Measurements from ENCODE around the gene ATP1B2.
"Not testable (repeated sequence)": the region's sequence is repeated elsewhere in the genome, so short reads cannot be mapped to it uniquely, and the experiment has no call there.

The ATP1B2 gene

GRCh38 chr17:7636163-7636562, 14.6 kb upstream of the ATP1B2 start:
- Histone ChIP-seq H3K4me3 (ENCODE audit: extremely low read depth, insufficient read depth, low read length, poor library complexity, severe bottlenecking) (no peak overlapping the region), H3K36me3 (ENCODE audit: control insufficient read depth, insufficient read depth, low read length) (no peaks in the 10 kb centered on the region), H3K27ac (ENCODE audit: low read depth, low read length, severe bottlenecking) (no peak overlapping the region)

DNA sequence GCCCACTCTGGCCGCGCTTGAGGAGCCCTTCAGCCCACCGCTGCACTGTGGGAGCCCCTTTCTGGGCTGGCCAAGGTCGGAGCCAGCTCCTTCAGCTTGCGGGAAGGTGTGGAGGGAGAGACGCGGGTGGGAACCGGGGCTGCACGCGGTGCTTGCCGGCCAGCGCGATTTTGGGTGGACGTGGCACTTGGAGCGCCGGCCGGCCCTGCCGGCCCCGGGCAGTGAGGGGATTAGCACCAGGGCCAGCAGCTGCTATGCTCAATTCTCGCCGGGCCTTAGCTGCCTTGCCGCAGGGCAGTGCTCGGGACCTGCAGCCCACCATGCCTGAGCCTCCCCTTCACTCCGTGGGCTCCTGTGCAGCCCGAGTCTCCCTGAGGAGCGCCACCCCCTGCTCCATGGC, 9.9 kb upstream of the ATP1B2 start:
- WGBS, 2 experiments (ENCODE audit: insufficient coverage in 2 of 2) = 92 to 98% methylated on average over 22 to 23 of the region's 26 CpGs
- Histone ChIP-seq H3K36me3 (ENCODE audit: control insufficient read depth, insufficient read depth, low read length) (no peaks in the 10 kb centered on the region), H3K27ac (ENCODE audit: low read depth, low read length, severe bottlenecking) (no peak overlapping the region), H3K9me3 (ENCODE audit: control insufficient read depth, low read length) (no peaks in the 10 kb centered on the region), H3K4me3 (ENCODE audit: extremely low read depth, insufficient read depth, low read length, poor library complexity, severe bottlenecking) (no peak overlapping the region), H3K4me1 (ENCODE audit: control insufficient read depth, insufficient read depth, low read length, poor library complexity, severe bottlenecking) (no peaks in the 10 kb centered on the region)

More at GRCh38 chr17:7636163-7636562, 14.6 kb upstream of the ATP1B2 start:
- H3K4me1 ChIP-seq (ENCODE audit: control insufficient read depth, insufficient read depth, low read length, poor library complexity, severe bottlenecking) = peaks cover 4% of the 10 kb centered on the region
- WGBS, 2 experiments (ENCODE audit: insufficient coverage in 2 of 2) = 72 to 75% methylated on average over 5 of the region's 5 CpGs
- H3K9me3 ChIP-seq (ENCODE audit: control insufficient read depth, low read length) = no peaks in the 10 kb centered on the region

DNA sequence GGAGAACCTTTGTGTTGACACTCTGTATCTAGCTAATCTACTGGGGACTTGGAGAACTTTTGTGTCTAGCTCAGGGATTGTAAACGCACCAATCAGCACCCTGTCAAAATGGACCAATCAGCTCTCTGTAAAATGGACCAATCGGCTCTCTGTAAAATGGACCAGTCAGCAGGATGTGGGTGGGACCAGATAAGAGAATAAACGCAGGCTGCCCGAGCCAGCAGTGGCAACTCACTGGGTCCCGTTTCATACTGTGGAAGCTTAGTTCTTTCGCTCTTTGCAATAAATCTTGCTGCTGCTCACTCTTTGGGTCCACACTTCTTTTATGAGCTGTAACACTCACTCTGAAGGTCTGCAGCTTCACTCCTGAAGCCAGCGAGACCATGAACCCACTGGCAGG, 9.1 kb upstream of the ATP1B2 start:
- H3K4me3 ChIP-seq (ENCODE audit: extremely low read depth, insufficient read depth, low read length, poor library complexity, severe bottlenecking); H3K4me1 ChIP-seq (ENCODE audit: control insufficient read depth, insufficient read depth, low read length, poor library complexity, severe bottlenecking); H3K9me3 ChIP-seq (ENCODE audit: control insufficient read depth, low read length); H3K27ac ChIP-seq (ENCODE audit: low read depth, low read length, severe bottlenecking); H3K36me3 ChIP-seq (ENCODE audit: control insufficient read depth, insufficient read depth, low read length): not testable (repeated sequence)
- 81 to 83% methylated on average over 7 of the region's 7 CpGs for WGBS, 2 experiments (ENCODE audit: insufficient coverage in 2 of 2)

- H3K9me3 ChIP-seq (ENCODE audit: control insufficient read depth, low read length) = no peaks in the 10 kb centered on the region
- WGBS, 2 experiments (ENCODE audit: insufficient coverage in 2 of 2) = 91 to 93% methylated on average over 4 of the region's 4 CpGs
- H3K4me1 ChIP-seq (ENCODE audit: control insufficient read depth, insufficient read depth, low read length, poor library complexity, severe bottlenecking) = no peaks in the 10 kb centered on the region
- H3K36me3 ChIP-seq (ENCODE audit: control insufficient read depth, insufficient read depth, low read length) = no peaks in the 10 kb centered on the region
- no peak overlapping the region for H3K27ac ChIP-seq (ENCODE audit: low read depth, low read length, severe bottlenecking)
- H3K4me3 ChIP-seq (ENCODE audit: extremely low read depth, insufficient read depth, low read length, poor library complexity, severe bottlenecking) = no peak overlapping the region
These were observed 6.0 kb upstream of the ATP1B2 start for GRCh38 chr17:7644775-7645174.

- Histone ChIP-seq H3K9me3 (ENCODE audit: control insufficient read depth, low read length) (no peaks in the 10 kb centered on the region), H3K27ac (ENCODE audit: low read depth, low read length, severe bottlenecking) (no peak overlapping the region), H3K36me3 (ENCODE audit: control insufficient read depth, insufficient read depth, low read length) (no peaks in the 10 kb centered on the region), H3K4me1 (ENCODE audit: control insufficient read depth, insufficient read depth, low read length, poor library complexity, severe bottlenecking) (peaks cover 6% of the 10 kb centered on the region), H3K4me3 (ENCODE audit: extremely low read depth, insufficient read depth, low read length, poor library complexity, severe bottlenecking) (no peak overlapping the region)
- WGBS, 2 experiments (ENCODE audit: insufficient coverage in 2 of 2) = 80 to 93% methylated on average over 6 to 8 of the region's 9 CpGs
These were observed 4.3 kb upstream of the ATP1B2 start for GRCh38 chr17:7646457-7646856.

GRCh38 chr17:7647018-7647417, 3.7 kb upstream of the ATP1B2 start:
- Histone ChIP-seq H3K4me1 (ENCODE audit: control insufficient read depth, insufficient read depth, low read length, poor library complexity, severe bottlenecking) (peaks cover 6% of the 10 kb centered on the region), H3K27ac (ENCODE audit: low read depth, low read length, severe bottlenecking) (no peak overlapping the region), H3K9me3 (ENCODE audit: control insufficient read depth, low read length) (no peaks in the 10 kb centered on the region), H3K4me3 (ENCODE audit: extremely low read depth, insufficient read depth, low read length, poor library complexity, severe bottlenecking) (no peak overlapping the region), H3K36me3 (ENCODE audit: control insufficient read depth, insufficient read depth, low read length) (no peaks in the 10 kb centered on the region)
- 88 to 94% methylated on average over 2 of the region's 4 CpGs for WGBS, 2 experiments (ENCODE audit: insufficient coverage in 2 of 2)

DNA sequence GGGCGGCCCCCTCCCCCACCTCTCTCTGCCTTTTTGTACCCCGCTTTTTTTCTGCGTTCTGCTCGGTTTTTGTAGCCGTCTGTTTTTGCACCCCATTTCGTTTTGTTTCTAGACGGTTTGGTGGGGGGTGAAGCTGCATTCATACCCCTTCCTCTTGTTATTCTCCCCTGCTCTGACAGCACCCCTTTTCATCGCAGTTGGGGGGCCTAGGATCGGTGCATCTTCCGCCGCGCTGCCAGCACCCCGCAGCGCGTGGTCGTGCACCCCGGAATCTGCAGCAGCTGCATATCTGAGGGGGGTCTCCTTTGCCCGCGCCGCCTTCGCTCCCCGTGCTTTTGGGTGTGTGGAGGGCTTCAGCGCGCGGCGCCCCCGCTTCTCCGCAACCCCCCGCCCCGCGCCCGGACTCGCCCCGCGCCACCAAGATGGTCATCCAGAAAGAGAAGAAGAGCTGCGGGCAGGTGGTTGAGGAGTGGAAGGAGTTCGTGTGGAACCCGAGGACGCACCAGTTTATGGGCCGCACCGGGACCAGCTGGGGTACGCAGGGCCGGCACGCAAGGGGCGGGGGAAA, 455 bp downstream of the ATP1B2 start:
- Histone ChIP-seq H3K4me1 (ENCODE audit: control insufficient read depth, insufficient read depth, low read length, poor library complexity, severe bottlenecking) (peaks cover 9% of the 10 kb centered on the region), H3K36me3 (ENCODE audit: control insufficient read depth, insufficient read depth, low read length) (peaks cover 6% of the 10 kb centered on the region), H3K9me3 (ENCODE audit: control insufficient read depth, low read length) (no peaks in the 10 kb centered on the region), H3K27ac (ENCODE audit: low read depth, low read length, severe bottlenecking) (no peak overlapping the region), H3K4me3 (ENCODE audit: extremely low read depth, insufficient read depth, low read length, poor library complexity, severe bottlenecking) (peak overlapping the region; percentile 59)
- WGBS, 2 experiments (ENCODE audit: insufficient coverage in 2 of 2) = 0 to 1% methylated on average over 19 to 25 of the region's 45 CpGs

DNA sequence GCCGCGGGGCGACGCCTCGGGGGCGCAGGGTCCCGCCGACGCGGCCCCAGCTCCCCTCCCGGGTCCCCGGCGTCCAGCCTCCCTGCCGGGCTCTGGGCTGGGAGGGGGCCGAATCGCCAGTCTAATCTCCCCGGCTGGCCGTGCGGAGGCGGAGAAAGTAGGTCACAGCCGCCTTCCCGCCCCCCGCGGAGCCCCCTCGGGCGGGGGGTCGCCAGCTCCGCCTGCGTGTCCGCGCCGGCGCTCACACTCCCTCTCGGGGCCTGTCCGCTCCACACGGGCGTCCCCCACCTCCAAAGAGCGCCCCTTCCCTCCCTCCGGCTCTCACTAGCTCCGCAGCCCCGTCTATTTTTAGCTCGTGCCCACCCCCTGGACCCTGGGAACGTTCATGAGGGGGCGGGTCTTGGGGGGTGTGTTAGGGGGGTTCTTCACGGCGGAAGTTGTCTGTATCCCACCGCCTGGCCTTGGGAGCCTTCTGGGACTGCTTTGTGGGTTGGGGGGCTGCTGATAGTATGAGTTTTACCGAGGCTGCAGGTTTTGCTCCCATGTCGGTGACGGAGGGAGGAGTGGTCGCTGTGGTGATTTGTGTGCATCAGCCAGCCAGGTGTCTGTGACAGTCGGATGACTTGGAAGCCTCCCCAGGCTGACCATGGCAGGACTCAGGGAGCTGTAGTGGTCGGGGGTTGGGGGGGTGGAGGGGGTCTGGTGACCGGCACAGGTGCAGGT, 1.1 kb downstream of the ATP1B2 start:
- no peak overlapping the region for H3K27ac ChIP-seq (ENCODE audit: low read depth, low read length, severe bottlenecking)

DNA sequence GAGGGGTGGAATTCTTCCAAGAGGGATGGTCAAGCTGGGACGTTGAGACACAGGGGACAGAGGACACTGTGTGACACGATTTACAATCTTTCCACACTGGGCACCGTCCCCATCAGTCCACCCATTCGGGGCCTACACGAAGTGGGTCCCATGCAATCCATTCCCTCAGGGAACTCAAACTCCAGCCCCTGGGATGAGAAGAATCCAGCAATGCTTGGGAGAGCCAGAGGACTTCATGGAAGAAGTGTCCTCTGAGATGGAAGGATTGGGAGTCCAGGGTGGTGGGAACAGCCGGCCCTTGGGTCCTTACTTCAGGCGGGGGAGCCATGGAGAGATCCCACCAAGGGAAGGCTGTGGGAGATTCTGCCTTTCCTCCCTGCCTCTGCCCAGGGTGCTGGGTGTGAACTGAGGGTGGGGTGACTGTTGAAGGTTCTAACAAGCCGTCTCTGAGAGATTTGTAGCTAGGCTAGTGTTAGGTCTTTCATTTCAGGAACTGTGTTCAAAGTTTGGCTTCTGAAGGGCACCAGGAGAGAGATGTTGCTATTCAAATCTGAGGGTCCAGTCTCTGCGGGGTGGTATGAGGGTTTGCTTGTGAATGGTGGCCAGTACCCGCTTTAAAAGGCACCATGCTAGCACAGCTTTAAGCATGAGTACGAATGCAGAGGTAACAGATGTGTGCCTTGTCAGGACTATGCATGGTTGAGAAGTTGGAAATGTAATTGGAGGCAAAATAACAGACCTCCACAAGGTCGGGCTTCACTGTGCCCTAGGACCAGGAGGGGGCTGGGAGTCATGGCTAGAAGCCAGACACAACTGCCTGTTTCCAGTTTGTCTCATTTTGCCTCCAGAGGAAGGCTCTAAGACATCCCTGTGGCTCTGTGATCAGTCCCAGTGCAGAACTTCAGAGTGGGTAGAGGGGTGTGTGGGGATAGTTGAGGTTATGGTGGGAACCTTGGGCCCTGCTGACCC, 1.9 kb downstream of the ATP1B2 start:
- Histone ChIP-seq H3K4me1 (ENCODE audit: control insufficient read depth, insufficient read depth, low read length, poor library complexity, severe bottlenecking) (peaks cover 15% of the 10 kb centered on the region), H3K4me3 (ENCODE audit: extremely low read depth, insufficient read depth, low read length, poor library complexity, severe bottlenecking) (no peak overlapping the region), H3K36me3 (ENCODE audit: control insufficient read depth, insufficient read depth, low read length) (peaks cover 8% of the 10 kb centered on the region), H3K27ac (ENCODE audit: low read depth, low read length, severe bottlenecking) (no peak overlapping the region), H3K9me3 (ENCODE audit: control insufficient read depth, low read length) (no peaks in the 10 kb centered on the region)
- 83 to 86% methylated on average over 6 to 7 of the region's 12 CpGs for WGBS, 2 experiments (ENCODE audit: insufficient coverage in 2 of 2)

More for the DNA sequence above, 1.1 kb downstream of the ATP1B2 start:
- H3K4me1 ChIP-seq (ENCODE audit: control insufficient read depth, insufficient read depth, low read length, poor library complexity, severe bottlenecking) = peaks cover 15% of the 10 kb centered on the region
- 2 to 10% methylated on average over 21 to 35 of the region's 54 CpGs for WGBS, 2 experiments (ENCODE audit: insufficient coverage in 2 of 2)
- H3K9me3 ChIP-seq (ENCODE audit: control insufficient read depth, low read length) = no peaks in the 10 kb centered on the region
- H3K36me3 ChIP-seq (ENCODE audit: control insufficient read depth, insufficient read depth, low read length) = peaks cover 8% of the 10 kb centered on the region
- peak overlapping the region; percentile 59 for H3K4me3 ChIP-seq (ENCODE audit: extremely low read depth, insufficient read depth, low read length, poor library complexity, severe bottlenecking)

GRCh38 chr17:7654832-7655540, 4.3 kb downstream of the ATP1B2 start:
- H3K36me3 ChIP-seq (ENCODE audit: control insufficient read depth, insufficient read depth, low read length) = peaks cover 8% of the 10 kb centered on the region
- H3K4me1 ChIP-seq (ENCODE audit: control insufficient read depth, insufficient read depth, low read length, poor library complexity, severe bottlenecking) = peaks cover 15% of the 10 kb centered on the region
- 91 to 92% methylated on average over 12 to 13 of the region's 16 CpGs for WGBS, 2 experiments (ENCODE audit: insufficient coverage in 2 of 2)
- no peak overlapping the region for H3K4me3 ChIP-seq (ENCODE audit: extremely low read depth, insufficient read depth, low read length, poor library complexity, severe bottlenecking)
- no peak overlapping the region for H3K27ac ChIP-seq (ENCODE audit: low read depth, low read length, severe bottlenecking)
- H3K9me3 ChIP-seq (ENCODE audit: control insufficient read depth, low read length) = no peaks in the 10 kb centered on the region
